NCI-H526 treated with DMSO at 0.1 percent for 48 hours (cell line): ENCODE results near the gene MCC.

Source experiments
- DNase-seq: peaks from one replicate; lab custom pipeline; 2025; lab: John Stamatoyannopoulos, UW

MCC gene

DNA sequence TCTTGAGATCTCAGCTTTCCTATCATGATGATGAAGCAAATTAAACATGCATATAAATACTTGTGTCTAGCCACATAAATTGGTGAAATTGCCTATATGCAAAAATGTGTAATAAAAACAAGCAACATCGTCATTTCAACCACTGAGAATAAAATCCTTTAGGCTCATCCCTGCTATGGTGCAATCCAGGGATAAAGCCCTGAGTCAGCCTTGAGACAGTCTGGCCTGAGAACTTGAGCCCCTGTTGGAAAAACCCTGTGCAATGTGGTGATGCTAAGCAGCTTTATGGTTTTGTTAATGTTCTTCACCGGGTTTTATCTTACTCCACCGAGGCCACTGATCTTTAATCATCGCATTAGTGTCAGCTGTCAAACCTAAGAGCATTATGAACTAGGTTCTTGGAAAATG is 341.1 kb downstream of the MCC start:
- no peak for DNase-seq

- DNase-seq: no peak
Observed at GRCh38 chr5:113145757-113146387, 342.4 kb downstream of the MCC start.

GRCh38 chr5:113142186-113142585 is 346.1 kb downstream of the MCC start:
- no peak for DNase-seq

DNA sequence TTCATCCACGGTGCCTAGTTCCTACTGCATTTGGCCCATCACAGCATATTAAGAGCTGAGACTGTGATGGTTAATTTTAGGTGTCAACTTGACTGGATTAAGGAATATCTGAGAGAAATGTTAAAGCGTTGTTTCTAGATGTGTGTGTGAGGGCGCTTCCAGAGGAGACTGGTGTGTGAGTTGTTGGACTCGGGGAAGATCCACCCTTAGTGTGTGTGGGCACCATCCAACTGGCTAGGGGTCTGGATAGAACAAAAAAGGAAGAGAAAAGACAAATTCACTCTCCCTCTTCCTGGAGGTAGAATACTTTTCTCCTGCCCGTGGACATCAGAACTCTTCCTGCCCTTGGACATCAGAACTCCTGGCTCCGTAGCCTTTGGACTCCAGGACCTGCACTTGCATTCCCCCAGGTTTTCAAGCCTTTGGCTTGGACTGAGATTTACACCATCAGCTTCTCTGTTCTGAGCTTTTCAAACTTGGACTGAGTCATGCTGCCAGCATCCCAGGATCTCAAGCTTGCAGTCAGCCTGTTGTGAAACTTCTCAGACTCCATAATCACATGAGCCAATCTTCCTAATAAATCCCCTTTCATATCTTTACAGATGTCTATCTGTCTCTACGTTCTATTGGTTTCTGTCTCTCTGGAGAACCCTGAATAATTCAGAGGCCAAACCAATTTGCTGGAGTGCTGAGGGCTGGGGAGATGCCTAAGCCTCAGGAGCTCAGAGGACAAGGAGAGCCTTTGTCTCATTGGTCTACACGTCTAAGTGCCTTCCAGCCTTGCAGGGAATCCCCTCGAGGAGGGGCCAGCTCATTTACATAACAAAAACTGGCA is 347.2 kb downstream of the MCC start:
- DNase-seq: no peak

DNA sequence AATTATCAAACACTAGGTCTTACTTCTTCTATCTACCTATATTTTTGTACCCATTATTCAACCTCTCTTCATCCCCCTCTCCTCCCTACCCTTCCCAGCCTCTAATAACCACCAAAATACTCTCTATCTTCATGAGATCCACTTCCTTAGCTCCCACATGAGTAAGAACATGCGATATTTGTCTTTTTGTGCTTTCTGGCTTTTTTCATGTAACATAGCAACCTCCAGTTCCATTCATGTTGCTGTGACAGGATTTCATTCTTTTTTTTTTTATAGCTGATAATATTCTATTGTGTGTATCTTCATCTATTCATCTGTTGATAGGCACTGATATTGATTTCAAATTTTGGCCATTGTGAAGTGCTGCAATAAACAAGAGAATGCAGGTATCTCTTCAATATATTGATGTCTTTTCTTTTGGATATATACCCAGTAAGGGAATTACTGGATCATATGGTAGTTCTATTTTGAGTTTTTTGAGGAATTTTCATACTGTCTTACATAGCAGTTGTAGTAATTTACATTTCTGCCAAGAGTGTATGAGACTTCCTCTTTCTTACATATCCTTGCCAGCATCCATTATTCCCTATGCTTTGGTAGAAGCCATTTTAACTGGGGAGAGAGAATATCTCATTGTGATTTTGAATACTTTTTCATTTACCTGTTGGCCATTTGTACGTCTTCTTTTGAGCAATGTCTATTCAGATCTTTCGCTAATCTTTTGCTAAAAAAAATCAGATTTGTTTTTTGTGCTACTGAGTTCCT is 354.9 kb downstream of the MCC start:
- no peak for DNase-seq

- no peak for DNase-seq
Observed at GRCh38 chr5:113132564-113132963, 355.7 kb downstream of the MCC start.

DNA sequence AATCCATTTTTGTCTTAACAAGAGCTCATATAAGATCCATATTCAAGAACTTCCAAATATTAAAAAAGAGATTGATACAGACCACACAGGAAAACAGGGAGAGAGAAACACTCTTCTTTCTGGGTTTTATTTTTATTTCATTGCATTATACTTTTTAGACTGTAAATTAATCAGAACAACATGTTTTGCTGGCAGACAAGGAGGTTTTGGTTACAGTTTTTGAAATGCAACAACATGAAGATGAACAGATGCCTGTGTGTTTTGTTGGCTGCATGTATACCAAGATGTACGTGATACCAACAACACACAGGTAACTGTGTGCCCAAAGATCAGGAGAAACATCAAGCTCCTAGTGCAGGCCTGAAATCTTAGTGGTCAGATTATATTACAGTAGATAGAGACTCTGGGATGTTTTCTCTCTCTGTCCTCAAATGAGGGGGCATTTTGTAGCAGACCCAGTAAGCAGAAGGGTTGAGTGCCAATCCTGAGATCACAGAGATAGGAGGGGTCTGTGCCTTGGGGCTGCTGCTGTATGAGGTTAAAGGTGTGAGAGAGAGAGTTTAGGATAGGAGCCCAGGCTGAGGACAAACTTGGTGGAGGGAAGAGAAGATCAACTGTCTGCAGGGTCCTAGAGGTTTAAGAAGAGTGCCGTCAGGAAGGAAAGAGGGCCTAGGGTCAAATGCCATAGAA is 359.5 kb downstream of the MCC start:
- no peak for DNase-seq

DNA sequence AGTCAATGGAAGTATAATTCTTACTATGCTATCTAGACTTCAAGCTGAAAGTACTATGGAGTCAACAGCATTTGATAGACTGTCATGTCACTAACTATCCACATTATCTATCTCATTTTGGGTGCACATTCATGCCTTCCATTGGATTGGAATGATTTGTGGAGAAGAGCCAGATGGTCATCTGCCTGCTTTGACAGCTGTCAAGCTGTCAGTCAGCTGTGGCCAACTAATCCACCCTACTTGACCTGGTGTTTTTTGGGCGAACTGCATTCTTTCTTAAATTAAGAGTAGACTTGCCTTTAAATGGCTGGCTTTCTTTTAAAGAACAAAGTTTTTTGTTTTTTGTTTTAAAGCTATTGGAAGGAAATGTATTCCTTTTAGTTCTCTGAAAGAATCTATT is 360.2 kb downstream of the MCC start:
- no peak for DNase-seq

DNA sequence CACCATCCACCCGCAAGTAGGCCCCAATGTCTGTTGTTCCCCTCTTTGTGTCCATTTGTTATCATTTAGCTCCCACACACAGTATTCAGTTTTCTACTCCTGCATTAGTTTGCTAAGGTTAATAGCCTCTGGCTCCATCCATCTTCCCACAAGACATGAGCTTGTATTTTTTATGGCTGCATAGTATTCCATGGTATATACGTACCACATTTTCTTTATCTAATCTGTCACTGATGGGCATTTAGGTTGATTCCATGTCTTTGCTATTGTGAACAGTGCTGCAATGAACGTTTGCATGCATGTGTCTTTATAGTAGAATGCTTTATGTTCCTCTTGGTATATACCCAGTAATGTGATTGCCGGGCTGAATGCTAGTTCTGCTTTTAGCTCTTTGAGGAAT is 361.2 kb downstream of the MCC start:
- DNase-seq: no peak

DNA sequence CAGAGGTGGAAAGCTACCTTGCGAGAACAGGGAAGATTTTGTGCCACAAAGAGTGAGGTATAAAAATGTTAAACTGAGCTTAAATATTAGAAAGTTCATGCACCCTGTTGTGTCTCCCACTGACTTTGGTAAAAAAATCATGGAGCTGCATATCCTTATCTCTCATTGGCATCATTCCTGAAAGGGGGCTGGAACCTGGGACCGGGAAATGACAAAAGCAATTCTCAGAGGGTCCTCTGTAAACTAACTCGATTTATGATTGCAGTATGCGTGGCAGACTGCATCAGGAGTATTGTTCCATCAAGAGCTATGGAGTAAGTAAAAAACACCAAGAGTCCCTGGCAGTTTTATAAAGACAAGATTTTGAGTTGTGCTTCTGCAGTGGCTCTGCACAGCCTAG is 362.9 kb downstream of the MCC start:
- DNase-seq: no peak

- DNase-seq: no peak
Observed at GRCh38 chr5:113124914-113125313, 363.3 kb downstream of the MCC start.

- no peak for DNase-seq
Observed at GRCh38 chr5:113124265-113124664, 364.0 kb downstream of the MCC start.

DNA sequence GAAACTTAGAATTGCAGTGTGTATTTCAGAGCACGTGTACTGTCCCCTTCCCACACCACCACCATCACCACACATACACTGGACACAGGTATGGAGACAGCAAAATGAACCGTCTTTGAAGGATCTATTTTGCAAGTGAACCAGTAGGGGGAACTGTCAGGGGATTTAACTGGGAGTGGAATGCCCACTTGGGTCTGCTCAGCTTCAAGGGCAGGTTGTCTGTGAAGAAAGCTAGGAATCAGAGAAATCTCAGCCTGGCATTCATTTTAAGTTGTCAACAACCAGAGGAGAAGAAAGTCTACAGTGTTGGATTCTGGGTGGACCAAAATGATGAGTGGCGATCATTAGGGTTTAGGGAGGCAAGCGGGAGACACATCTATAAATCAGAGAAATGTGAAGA is 364.6 kb downstream of the MCC start:
- no peak for DNase-seq

- no peak for DNase-seq
Observed at GRCh38 chr5:113122053-113122452, 366.2 kb downstream of the MCC start.

DNA sequence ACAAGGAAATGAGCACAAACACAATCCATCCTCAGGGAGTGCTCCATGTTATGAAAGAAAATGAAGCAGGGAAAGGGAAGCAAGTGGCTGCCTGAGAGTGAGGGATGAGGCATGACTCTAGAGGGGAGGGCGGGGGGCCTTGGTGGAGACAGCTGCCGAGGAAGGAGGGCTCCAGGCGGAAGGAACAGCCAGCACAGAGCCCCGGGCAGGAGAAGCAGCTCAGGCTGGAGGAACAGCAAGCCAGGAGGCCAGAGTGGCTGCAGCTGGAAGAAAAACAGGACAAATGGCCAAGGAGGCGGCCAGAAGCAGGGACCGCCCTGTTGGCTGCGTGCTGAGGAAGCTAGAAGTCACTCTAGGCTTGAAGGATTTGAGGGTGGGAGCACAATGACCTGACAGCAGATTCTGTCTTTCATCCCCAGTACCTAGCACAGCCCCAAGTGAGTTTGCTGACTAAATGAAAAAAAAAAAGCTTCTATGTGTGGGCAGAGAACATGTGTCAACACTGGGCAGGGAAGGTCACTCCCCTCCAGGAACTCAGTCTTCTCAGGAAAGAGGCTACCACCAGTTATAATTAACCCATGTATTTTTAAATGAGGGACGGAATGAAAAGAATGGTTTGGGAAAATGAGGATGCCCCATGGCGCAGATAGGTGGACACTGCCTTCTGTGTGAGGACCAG is 368.9 kb downstream of the MCC start:
- no peak for DNase-seq

DNA sequence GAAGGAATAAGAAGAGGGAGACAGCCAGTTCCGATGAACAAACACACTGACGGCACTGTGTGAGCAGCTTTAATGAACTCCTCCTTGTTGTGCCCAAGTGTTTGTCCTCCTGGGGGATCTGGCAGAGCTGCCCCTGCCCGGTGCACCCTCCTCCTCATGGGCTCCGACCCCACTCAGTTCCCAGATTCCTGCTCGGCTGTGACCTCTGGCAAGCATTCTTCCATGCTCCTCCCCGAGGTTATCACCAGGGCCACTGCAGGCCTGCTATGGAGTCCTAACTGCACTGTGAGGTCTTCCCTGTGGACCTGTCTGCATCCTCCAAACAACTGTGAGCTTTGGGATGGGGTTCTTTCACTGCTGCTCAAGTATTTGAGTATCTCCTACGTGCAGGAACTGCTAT is 369.5 kb downstream of the MCC start:
- no peak for DNase-seq

GRCh38 chr5:113118298-113118697 is 370.0 kb downstream of the MCC start:
- DNase-seq: no peak

DNA sequence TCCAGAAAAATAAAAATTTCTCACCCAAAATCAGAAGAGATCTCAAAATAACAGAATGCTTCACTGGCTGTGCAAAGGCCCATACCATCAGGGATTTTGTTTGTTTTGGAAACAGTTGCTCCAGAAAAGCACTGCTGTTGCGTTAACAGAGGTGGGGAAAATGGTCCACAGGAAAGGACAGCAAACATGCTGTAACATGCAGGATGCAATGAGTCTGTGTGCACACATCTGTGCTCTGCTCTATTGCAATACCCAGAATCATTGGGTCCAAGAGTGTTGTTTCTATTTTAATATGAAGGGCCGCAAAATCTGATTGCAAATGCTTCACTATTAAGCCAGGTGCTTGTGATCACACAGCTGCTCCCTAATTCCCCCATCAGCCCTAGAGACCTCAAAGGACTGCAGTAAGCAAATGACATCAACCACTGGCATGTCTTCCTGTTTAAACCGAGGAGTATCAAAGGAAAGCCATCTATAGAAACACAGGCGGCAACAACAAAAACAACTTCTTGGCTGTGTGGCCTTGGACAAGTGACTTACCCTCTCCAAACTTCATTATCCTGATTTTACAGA is 370.6 kb downstream of the MCC start:
- DNase-seq: no peak

DNA sequence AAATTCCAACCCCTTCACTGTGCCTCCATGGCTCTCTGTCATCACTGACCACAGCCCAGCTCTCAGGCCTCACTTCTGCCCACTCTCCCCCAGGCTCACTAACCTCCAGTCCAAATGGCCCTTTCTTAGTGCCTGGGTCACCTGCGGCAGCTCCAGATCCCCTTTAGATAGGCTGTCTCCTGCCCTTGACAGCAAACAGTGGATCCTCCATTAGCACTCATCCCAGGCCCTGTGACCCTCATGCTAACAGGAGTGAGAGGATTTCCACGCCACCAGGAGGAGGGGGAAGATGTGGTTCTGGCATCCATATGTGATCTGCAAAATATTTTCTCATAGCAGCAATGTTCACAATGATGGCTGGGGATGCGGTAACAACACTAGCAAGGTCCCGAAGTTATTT is 372.3 kb downstream of the MCC start:
- DNase-seq: no peak

DNA sequence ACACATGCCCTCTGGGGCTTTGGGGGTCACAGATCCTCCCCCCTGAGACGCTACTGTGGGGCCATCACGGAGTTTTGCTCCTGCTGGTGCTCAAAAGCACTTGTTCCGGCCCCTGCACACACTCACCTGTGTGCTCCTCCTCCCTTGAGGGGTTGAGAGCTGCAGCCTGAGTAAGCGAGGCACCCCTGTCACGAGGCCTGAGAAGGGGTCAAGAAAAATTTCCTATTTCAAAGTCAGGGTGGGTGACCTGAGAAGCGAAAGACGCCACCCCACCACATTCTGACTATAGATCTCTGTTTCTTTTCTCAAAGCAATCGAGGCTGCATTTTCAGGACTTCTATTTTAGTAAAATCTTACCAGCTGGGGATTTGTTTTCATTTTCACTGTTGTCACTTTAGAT is 373.2 kb downstream of the MCC start:
- DNase-seq: no peak

GRCh38 chr5:113114559-113114958 is 373.7 kb downstream of the MCC start:
- DNase-seq: no peak

DNA sequence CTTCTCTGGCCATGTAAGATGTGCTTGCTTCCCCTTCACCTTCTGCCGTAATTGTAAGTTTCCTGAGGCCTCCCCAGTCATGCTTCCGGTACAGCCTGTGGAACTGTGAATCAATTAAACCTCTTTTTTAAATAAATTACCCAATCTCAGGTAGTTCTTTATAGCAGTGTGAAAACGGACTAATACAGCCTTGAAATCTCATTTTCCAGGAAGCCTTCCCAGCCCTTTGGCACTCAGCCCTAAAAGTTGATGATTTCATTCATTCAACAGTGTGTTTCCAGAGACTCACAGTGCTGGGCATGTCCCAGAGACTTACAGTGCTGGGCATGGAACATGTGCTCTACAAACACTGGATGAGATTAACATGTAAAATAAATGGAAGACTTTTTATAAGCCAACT is 375.8 kb downstream of the MCC start:
- DNase-seq: no peak
